ENCODE measurements around the gene ZNRF4.
"Not testable (repeated sequence)": the region's sequence is repeated elsewhere in the genome, so short reads cannot be mapped to it uniquely, and the experiment has no call there.

Gene ZNRF4

DNA sequence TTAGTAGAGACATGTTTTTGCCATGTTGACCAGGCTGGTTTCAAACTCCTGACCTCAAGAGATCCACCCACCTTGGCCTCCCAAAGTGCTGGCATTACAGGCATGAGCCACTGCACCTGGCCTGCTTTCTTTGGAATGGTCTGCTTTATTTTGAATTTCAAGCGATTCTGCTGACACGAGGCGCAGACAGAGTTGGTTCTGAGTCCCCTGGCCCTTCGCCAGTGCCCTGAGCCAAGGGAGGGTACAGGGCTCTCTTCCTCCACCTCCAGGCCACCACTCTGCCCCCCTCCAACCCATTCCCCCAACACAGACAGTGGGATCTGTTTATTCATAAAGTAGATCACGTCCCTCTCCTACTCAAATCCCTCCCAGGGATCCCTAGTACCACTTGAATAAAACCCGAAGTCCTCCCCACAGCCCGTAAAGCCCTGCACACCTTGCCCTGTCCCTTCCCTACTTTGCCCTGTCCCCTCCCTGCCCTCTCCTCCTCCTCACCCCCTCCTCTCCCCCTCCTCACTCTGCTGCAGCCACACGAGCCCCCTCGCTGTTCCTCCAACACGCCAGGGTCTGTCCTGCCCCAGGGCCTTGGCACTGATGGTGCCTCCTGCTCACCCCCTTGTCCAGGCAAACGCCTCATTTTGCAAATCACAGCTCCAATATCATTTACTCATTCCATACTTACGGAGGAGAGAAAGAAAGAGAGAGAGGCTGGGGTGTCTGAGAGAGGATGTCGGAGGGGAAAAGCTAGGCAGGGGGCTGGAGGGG lies 22.4 kb downstream of the ZNRF4 start:
- DNase-seq, result no peak

GRCh38 chr19:5478241-5478924 lies 23.2 kb downstream of the ZNRF4 start:
- no peak for DNase-seq

GRCh38 chr19:5478925-5479588 lies 23.8 kb downstream of the ZNRF4 start:
- no peak for DNase-seq

- DNase-seq, result no peak
Measured at GRCh38 chr19:5479958-5480357, 24.7 kb downstream of the ZNRF4 start.

DNA sequence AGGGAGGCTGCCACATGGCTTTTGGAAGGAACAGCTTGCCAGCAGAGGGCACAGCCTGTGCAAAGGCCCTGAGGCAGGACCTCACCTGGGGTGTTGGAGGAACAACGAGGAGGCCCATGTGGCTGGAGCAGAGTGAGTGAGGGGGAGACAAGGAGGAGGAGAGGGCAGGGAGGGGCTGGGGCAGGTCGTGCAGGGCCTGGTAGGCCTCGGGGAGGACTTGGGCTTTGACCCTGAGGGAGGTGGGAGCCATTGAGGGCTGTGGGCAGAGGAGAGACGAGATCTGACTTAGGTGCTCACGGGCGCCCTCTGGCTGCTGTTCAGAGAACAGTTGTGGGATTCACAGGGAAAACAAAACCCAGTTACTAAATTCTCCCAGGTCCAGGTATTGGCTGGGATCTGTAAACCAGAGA lies 25.2 kb downstream of the ZNRF4 start:
- DNase-seq, result peak; percentile 42 to 62

DNA sequence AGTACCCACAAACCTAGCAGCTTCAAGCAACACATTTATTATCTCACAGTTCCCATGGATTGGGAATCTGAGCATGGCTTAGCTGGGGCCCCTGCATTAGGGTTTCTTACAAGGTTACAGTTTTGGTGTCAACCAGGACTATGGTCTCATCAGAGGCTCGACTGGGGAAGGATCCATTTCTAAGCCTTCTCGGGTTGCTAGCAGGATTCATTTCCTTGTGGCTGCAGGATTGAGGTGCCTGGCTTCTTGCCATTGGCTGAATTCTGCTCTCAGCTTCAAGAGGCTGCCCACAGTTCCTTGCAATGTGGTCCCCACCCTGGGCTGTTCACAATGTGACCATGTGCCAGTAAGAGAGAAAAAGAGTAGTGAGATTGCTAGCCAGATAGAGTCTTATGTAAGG lies 26.7 kb downstream of the ZNRF4 start:
- no peak for DNase-seq

DNA sequence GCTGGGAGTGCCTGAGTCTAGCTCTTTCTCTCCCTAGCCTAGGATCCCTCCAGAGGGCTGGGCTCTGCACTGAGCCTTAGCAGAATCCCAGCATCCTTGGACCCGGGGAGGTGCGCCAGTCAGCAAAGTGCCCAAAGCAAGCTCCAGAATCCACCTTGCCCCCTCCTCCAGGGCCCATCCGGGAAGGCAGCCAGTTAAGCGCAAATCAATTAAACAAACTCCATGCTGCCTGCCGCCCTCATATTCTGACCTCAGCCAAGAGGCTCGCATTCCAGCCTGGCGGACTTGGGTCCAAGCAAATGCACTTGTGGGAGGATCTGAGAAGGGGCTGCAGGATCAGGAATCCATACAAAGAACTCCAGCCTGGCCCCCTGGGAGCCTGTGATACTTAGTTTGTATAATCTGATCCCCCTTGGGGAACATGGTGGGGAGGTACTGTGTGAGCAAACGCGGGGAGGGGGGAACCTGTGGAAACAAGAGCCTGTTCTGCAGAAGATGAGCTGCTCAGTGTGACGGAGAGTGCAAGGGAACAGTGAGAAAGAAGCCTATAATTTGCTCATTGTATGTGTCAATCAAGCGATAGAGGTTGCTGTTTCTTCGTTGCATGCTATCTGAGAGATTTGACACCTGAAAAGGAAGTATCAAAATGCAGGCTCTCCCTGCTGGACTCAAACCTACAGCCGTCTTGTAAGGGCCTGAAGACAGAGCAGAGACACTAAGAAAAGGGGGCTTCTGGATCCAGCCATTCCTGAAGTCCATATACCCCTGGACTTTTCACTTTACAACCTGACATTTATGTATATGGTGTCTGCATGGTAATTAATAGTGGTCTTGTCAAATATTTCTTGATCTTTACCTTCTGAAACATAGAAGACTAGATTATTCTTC lies 29.4 kb downstream of the ZNRF4 start:
- DNase-seq, result no peak

DNA sequence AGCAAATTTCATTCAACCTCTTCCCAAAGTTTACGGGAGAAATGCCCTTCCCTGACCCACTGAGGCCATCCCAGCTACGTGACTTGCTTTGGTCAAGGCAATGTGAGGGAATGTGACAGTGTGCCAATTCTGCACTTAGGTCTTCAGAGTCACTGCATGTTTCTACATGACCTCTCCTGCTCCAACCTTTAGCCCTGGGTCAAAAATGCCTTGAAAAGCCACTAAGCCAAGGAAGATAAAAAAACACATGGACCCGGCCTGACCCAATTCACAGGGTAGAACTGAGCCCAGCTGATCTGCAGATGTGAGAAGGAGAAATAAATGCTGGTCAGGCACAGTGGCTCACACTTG lies 30.0 kb downstream of the ZNRF4 start:
- no peak for DNase-seq

GRCh38 chr19:5485658-5486057 lies 30.4 kb downstream of the ZNRF4 start:
- not testable (repeated sequence) for DNase-seq

GRCh38 chr19:5487222-5487621 lies 32.0 kb downstream of the ZNRF4 start:
- DNase-seq, result no peak

DNA sequence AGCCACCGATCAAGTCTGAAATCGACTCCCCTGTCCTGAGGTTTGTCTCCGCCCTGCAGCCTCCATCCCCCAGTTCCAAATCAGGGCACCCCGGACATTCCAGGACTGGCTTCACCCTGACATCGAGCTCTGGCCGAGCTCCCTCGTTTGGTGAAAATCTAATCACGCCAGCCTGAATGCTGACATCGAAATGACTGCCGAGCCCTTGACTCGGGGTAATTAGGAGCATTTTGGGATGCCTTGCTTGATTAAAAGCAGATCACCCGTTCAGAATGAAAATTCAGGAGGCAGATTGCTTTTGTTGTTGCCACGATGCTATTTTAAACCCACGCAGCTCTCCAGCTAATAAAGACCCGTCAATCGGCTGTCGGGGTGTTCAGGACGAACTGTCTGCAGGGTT lies 34.3 kb downstream of the ZNRF4 start:
- DNase-seq, result no peak

DNA sequence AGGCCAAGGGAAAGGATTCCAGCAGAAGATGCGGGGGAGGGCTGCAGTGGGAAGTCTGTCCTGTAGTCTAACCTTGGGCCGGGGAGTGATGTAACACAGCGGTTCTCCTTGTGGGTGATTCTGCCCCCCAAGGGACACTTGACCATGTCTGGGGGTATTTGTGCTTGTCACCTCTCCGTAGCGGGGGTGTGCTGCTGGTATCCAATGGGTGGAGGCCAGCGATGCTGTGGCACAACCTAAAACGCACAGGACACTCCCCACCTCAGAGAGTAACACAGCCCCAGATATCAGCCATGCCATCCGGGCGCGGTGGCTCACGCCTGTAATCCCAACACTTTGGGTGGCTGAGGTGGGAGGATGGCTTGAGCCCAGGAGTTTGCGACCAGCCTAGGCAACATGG lies 36.3 kb downstream of the ZNRF4 start:
- no peak for DNase-seq

DNA sequence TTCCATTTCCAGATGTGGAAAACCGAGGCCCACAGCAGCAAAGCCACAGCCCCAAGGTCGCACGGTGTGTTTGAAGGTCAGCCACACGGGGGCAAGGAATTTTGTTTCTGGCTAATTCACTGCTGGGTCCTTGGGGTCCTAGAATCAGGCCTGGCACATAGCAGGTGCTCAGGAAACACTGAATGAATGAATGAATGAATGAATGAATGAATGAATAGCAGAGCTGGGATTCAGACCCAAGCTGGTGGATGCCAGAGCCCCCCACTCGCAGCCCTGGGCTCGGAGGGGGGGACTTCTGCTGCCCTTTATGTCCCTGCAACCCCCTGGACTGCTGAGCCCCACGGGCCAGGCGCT lies 37.0 kb downstream of the ZNRF4 start:
- no peak for DNase-seq

- DNase-seq, result no peak
Measured at GRCh38 chr19:5492635-5493409, 37.6 kb downstream of the ZNRF4 start.

- no peak for DNase-seq
Measured at GRCh38 chr19:5494773-5495172, 39.6 kb downstream of the ZNRF4 start.

DNA sequence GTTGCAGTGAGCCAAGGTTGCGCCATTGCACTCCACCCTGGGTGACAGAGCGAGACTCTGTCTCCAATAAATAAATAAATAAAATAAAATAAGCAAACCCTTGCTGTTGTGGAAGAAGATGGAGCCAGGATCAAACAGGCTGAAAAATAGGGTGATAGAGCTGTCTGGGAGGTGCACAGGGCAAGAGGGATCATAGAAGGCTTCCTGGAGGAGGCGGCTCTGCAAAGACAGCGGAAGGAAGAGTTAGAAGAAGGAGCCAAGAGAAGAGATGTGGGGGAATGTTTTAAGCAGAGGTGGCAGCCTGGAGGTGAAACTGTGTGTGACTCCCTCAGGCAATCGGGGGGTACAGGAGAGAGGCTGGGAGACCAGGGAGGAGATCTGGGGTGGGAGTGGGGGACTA lies 40.6 kb downstream of the ZNRF4 start:
- no peak for DNase-seq

GRCh38 chr19:5497297-5497696 lies 42.1 kb downstream of the ZNRF4 start:
- DNase-seq, result no peak

DNA sequence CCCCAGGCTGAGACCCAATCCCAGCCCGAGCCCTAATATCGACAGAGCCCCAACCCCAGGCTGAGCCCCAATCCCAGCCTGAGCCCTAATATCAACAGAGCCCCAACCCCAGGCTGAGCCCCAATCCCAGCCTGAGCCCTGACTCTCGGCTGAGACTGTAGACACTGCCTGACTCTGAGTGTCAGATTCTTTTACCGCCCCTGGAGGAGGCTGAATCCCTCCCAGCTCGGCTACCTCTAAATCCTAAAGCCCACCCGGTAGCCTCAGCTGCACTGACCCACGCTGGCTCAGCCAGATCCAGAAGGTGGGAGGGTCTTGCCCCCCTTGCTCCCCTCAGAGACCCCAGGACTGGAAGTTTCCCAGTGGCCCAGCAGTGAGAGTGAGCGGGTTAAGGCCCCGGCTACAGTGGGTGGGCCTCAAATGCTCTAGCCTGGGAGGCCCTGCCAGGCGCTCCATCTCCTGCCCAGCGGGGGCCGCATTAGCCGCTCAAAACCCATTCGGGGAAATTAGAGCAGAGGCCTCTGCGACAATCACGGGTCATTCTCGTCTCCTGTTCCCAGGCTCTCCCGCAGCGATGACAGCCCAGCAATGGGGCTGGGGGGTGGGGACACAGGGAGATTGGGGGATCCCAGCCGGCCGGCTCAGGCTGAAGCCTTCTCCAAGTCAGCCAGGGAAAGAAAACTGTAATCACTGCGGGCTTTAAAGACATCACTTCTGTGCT lies 43.8 kb downstream of the ZNRF4 start:
- DNase-seq, result no peak

GRCh38 chr19:5501907-5502306 lies 46.7 kb downstream of the ZNRF4 start:
- no peak for DNase-seq

GRCh38 chr19:5503598-5503997 lies 48.4 kb downstream of the ZNRF4 start:
- no peak for DNase-seq

DNA sequence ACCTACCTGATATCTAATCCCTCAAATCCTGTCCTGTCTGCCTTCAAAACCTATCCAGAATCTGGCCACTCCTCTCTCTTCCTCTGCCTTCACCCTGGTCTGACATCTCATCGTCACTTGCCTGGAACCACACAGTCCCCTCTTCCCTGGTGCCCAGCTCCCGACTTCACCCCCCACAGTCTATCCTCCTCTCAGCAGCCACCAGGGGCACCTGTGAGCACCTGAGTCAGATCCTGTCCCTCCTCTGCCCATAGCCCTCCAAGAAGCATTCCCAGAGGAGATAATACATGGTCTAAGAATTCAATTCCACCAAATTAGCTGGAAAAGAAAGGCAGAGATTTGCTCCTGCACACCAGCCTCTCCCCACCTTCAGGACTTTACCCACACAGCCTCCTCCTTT lies 48.9 kb downstream of the ZNRF4 start:
- no peak for DNase-seq
